HCT116 (cell line): Measurements from ENCODE around the gene APIP.

Experiments
- CTCF ChIP-seq, 3 experiments: fragments of 200-600 bp in 1 of 3; sonication (generic) in 1 of 3; IDR thresholded peaks in 2 of 3; conservative IDR thresholded peaks in 1 of 3; 2 replicates each; pipeline ENCODE4 v1.5.1; 2012 to 2017; ENCODE audit warnings: low read depth in 2 of 3, low read length in 2 of 3, antibody characterized with exemption in 1 of 3, borderline replicate concordance in 1 of 3, control low read depth in 1 of 3, mild to moderate bottlenecking in 1 of 3, mixed read lengths in 1 of 3, mixed run types in 1 of 3, moderate library complexity in 1 of 3; ENCODE audit not compliant: insufficient read depth in 1 of 3
- MAX ChIP-seq: IDR thresholded peaks from 2 replicates; pipeline ENCODE4 v1.6.1; 2012

- TF ChIP-seq CTCF (IDR thresholded peaks at IDR 0.05 in 2 of 3, conservative IDR thresholded peaks at IDR 0.05 in 1 of 3; ENCODE audit: borderline replicate concordance in 1 of 3, insufficient read depth in 1 of 3, low read depth in 2 of 3, low read length in 2 of 3) (no peak), MAX (no peak)
Measured at GRCh38 chr11:34874202-34874601, 42.0 kb downstream of the APIP start.
